A673 (cell line): ENCODE data around the gene PRAMEF1. TPM values are rescaled to one million over a fixed set of nuclear protein-coding genes. Genes with fewer than 3 reads are reported as not detected.

Source experiments
- BruUV-seq: library from RNA; stranded (reverse); fragments of 400-500 nt; replicated peaks from 2 replicates; lab custom pipeline; 2021; lab: Mats Ljungman, UMichigan
- CTCF ChIA-PET: fragments of 300-600 bp; sonication (Branson Sonifier 250); formaldehyde crosslinking; loops from one replicate; lab custom pipeline; 2022; ENCODE audit warnings: antibody characterized with exemption; lab: Charles Lee
- POLR2A ChIA-PET: fragments of 300-600 bp; sonication (Branson Sonifier 250); formaldehyde crosslinking; loops from one replicate; lab custom pipeline; 2022; ENCODE audit warnings: antibody characterized with exemption; ENCODE audit not compliant: low non-redundant PET; lab: Charles Lee
- DNase-seq: peaks from one replicate; pipeline ENCODE4 v3.0.0-alpha.2; 2015; ENCODE audit warnings: low spot score
- H3K27ac ChIP-seq: fragments of 200-600 bp; sonication (generic); 2 replicates; pipeline ENCODE4 v1.5.1; 2016; ENCODE audit warnings: mixed run types, low read depth, mild to moderate bottlenecking, mixed read lengths, antibody characterized with exemption, low read length; ENCODE audit not compliant: poor library complexity, severe bottlenecking
- H3K27me3 ChIP-seq: fragments of 200-600 bp; sonication (generic); replicated peaks from 2 replicates; pipeline ENCODE4 v1.6.1; 2017; ENCODE audit warnings: mixed run types, low read depth, mild to moderate bottlenecking, mixed read lengths, antibody characterized with exemption, low read length; ENCODE audit not compliant: insufficient read depth, poor library complexity
- H3K36me3 ChIP-seq: fragments of 200-600 bp; sonication (generic); 2 replicates; pipeline ENCODE4 v1.6.1; 2016; ENCODE audit warnings: mixed run types, mild to moderate bottlenecking, mixed read lengths, antibody characterized with exemption, low read length; ENCODE audit not compliant: insufficient read depth, poor library complexity, severe bottlenecking
- H3K4me1 ChIP-seq: fragments of 200-600 bp; sonication (generic); 2 replicates; pipeline ENCODE4 v1.6.1; 2017; ENCODE audit warnings: mixed run types, mild to moderate bottlenecking, mixed read lengths, antibody characterized with exemption, low read length; ENCODE audit not compliant: insufficient read depth, poor library complexity, severe bottlenecking
- H3K4me3 ChIP-seq: fragments of 200-600 bp; sonication (generic); 2 replicates; pipeline ENCODE4 v1.5.1; 2016; ENCODE audit warnings: low read depth, mixed run types, mild to moderate bottlenecking, mixed read lengths, low read length; ENCODE audit not compliant: poor library complexity, severe bottlenecking
- H3K9me3 ChIP-seq: fragments of 200-600 bp; sonication (generic); 2 replicates; pipeline ENCODE4 v1.6.1; 2016; ENCODE audit warnings: mixed run types, low read depth, mild to moderate bottlenecking, mixed read lengths, antibody characterized with exemption, low read length; ENCODE audit not compliant: poor library complexity, severe bottlenecking
- CTCF ChIP-seq: fragments of 300-800, 200-600 bp; sonication (generic); conservative IDR thresholded peaks from 2 replicates; pipeline ENCODE4 v1.5.1; 2017; ENCODE audit warnings: low read depth, mild to moderate bottlenecking, antibody characterized with exemption, low read length, moderate library complexity, mixed read lengths
- EZH2 ChIP-seq: fragments of 200-600 bp; sonication (generic); IDR thresholded peaks from 2 replicates; pipeline ENCODE4 v1.6.1; 2017; ENCODE audit warnings: borderline replicate concordance, low read depth, mild to moderate bottlenecking, mixed read lengths, antibody characterized with exemption, low read length; ENCODE audit not compliant: poor library complexity, severe bottlenecking
- intact Hi-C: fragments of 100-400 bp; cut with micrococcal nuclease; formaldehyde crosslinking; loops from one replicate; pipeline ENCODE4 v1.10.0; 2022; ENCODE audit not compliant: unreplicated experiment
- total RNA-seq: library from RNA; stranded (reverse); gene quantifications from 2 replicates; pipeline ENCODE4 v1.2.3, GENCODE V29; 2021

The PRAMEF1 gene
- total RNA-seq, 1 experiment from 2014 or later, result not detected

GRCh38 chr1:12769976-12770505 is 21.2 kb upstream of the PRAMEF1 start:
- TF ChIP-seq EZH2, result no peak
- no peak for TF ChIP-seq CTCF
- no TSS peak for BruUV-seq
- Histone ChIP-seq H3K4me1 (no peaks in the 10 kb centered on the region), H3K27me3 (peaks cover 5% of the 10 kb centered on the region), H3K27ac (no peak overlapping the region), H3K9me3 (no peaks in the 10 kb centered on the region), H3K36me3 (no peaks in the 10 kb centered on the region), H3K4me3 (no peak overlapping the region)
- POLR2A ChIA-PET, result interaction anchor here (0.6 kb wide), 1 partner anchor 17 kb away, joined by 9 read pairs; no protein-coding TSS in a partner anchor
- no peak for DNase-seq
- CTCF ChIA-PET, result no interaction called here
- intact Hi-C loops, result no loop called here

DNA sequence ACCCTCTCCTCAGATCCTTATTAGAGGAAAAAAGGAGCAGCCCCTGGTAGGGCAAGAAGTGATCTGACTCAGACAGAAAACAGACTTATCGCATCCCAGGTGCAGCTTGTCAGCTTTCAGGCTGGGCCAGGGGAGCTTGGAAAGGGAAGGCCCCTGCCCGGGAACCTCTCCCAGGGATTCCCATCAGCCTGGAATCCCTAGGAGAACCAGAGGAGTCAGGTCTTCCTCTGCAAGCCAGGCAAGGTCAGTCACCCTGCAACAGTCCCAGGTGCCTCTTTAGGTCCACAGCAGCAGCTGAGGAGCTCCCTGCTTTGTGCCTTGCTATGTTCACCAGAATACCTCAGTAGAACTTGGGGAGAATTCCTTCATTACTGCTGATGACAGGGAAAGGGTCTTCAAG is 20.6 kb upstream of the PRAMEF1 start:
- H3K9me3 ChIP-seq, result no peaks in the 10 kb centered on the region
- intact Hi-C loops, result no loop called here
- H3K27ac ChIP-seq, result no peak overlapping the region
- no peaks in the 10 kb centered on the region for H3K4me1 ChIP-seq
- TF ChIP-seq EZH2, result no peak
- no peak for TF ChIP-seq CTCF
- BruUV-seq, result no TSS peak
- ChIA-PET POLR2A (interaction anchor here (0.6 kb wide), 1 partner anchor 17 kb away, joined by 9 read pairs; no protein-coding TSS in a partner anchor), CTCF (no interaction called here)
- peaks cover 5% of the 10 kb centered on the region for H3K27me3 ChIP-seq
- no peaks in the 10 kb centered on the region for H3K36me3 ChIP-seq
- no peak overlapping the region for H3K4me3 ChIP-seq
- no peak for DNase-seq

DNA sequence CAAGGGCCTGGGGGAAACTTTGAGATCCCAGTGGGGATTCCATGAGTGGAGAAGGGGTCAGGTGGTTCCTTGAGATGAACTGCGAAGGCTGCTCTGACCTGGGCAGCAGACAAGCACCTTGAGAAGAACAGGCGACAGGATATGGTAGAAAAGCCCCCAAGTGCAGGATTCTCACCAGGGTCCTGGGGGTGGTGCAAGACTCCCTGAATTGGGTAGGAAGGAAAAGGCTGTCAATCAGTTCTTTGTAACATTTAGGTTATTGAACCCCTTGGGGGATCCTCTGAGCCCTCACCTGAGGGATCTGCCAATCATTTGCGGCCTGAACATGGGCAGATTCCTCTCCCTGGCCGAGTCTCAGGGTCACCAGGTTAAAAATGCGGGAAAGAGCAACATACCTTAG is 20.0 kb upstream of the PRAMEF1 start:
- DNase-seq, result no peak
- H3K36me3 ChIP-seq, result no peaks in the 10 kb centered on the region
- no peak overlapping the region for H3K4me3 ChIP-seq
- no peaks in the 10 kb centered on the region for H3K9me3 ChIP-seq
- H3K4me1 ChIP-seq, result no peaks in the 10 kb centered on the region
- intact Hi-C loops, result no loop called here
- peaks cover 5% of the 10 kb centered on the region for H3K27me3 ChIP-seq
- CTCF ChIA-PET, result no interaction called here
- POLR2A ChIA-PET, result no interaction called here
- no TSS peak for BruUV-seq
- no peak overlapping the region for H3K27ac ChIP-seq
- TF ChIP-seq CTCF (no peak), EZH2 (no peak)
